HG02763 (cell line): ENCODE measurements around the gene GRPR.
"Not testable (repeated sequence)": the region's sequence is repeated elsewhere in the genome, so short reads cannot be mapped to it uniquely, and the experiment has no call there.

ENCODE experiments used
- ATAC-seq: cut with Tn5 transposase; IDR thresholded peaks from one replicate; pipeline ENCODE4 v1.9.1; 2021; ENCODE audit warnings: mild to moderate bottlenecking, moderate library complexity; ENCODE audit not compliant: unreplicated experiment

Gene GRPR

DNA sequence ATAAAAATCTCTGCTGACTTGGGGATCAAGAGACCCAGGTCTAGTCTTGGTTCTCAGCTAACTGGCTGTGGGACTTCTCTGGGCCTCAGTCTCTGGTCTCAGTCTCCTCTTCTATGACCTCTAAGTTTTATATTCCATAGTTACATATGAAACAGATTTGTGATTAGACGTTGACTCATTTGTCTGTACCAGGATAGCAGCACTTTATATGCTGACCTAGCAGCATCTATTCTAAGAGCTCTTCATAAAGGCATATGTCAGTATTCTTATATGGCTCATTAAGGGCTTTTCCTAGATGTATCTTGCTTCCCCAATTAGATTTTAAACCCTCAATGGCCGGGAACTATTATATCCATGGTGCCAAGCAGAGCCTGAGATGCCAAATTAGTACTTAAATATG, 12.7 kb downstream of the GRPR start:
- no peak for ATAC-seq

DNA sequence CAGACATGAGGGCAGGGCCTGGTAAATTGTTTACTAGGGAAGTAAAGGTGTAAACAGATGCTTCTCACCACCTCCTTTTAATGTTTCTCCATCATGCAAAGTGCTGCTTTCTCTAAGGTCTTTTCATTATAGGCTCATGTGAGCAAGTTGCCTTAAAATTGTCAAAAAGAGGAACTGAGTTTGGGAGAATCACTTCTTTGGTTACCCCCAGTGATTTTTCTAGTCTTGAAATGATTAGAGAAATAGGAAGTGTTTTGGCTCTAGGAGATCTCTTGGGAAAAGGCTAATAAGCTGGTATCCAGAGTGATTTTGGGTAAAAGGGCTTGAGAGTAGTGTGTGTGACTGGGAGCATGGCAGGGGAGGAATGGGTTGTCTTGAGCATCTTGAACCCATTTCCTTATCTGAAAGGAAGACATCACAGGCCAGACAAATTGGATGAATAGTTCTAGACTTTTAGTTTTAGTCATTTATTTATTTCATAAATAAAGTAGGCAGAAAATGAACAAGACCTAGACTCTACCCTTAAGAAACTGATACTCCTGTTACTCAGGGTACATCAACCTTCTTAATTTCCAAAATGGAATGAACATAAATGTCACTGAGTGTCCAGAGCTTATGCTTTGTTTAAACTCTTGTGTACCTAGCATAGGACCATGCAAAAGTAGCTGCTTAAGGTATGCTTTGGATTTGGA, 14.2 kb downstream of the GRPR start:
- peak; percentile 68 for ATAC-seq

- peak; percentile 41 for ATAC-seq
These were observed 14.7 kb downstream of the GRPR start for GRCh38 chrX:16138108-16138427.

DNA sequence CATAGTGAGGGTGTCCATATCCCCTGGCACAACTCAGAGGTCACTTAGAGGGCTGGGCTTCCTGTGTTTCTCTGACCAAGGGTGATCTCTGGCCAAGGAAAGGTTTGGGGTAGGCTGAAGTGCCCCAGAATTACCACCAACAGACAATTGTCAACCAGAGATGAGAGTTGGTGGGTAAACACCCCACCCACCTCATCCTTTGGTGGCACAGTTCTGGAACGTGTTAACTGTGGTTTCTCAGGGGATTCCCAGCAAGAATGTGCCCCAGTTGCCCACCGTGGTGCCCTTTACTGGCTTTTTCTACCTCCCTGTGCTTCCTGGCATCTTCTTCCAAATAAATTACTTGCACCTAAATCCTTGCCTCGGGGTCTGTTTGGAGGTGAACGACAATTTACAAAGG, 17.1 kb downstream of the GRPR start:
- ATAC-seq: no peak

GRCh38 chrX:16140983-16141382, 17.6 kb downstream of the GRPR start:
- no peak for ATAC-seq

DNA sequence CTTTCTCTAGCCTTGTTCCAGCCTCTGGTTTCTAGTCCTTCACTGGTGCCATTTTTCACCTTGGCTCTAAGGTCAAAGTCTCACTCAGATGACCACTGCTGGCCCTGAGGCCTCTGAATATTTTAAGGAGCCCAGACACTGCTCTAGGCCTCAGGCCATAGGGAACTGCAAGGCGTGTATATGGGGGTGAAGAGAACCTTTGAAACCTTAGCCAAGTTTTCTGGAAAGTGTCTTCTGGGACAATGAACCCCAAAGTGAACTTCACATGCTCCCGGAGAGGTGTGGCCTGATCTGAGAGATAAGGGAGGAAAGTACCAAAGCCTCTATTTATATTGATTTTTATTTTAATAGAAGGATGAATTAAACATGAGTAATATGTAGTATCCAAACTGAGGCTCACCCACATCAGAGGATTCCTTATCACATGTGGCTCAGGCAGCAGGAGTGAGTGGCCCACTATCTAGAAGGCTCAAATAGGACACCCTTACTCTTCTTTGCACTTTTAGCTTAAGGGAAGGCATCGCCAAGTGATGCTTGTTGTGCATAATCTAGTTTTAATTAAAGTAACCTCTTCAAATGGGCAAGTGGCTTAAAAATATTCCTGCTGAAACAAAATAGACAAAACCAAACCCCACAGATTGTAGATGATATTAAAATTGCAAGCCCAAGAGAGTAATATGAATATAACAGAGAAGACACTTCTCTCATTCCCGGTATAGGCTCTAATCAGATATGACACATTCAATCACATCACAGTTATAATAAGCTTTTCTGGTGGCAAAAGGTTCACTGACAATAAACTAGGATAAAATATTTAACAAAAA, 18.3 kb downstream of the GRPR start:
- ATAC-seq: no peak

DNA sequence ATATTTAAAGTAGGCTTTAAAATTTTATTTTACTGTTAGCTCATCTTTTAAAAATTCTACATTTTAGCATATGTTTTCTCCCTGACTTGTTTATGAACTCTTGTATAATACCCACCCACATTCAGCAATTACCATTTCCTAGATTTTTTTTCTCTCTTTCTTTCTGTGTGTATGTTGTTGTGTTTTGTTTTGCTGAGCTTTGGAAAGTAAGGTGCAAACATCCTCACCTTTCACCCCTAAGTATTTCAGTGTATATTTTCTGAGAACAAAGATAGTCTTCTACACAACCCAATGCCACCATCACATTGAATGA, 18.8 kb downstream of the GRPR start:
- ATAC-seq: no peak

DNA sequence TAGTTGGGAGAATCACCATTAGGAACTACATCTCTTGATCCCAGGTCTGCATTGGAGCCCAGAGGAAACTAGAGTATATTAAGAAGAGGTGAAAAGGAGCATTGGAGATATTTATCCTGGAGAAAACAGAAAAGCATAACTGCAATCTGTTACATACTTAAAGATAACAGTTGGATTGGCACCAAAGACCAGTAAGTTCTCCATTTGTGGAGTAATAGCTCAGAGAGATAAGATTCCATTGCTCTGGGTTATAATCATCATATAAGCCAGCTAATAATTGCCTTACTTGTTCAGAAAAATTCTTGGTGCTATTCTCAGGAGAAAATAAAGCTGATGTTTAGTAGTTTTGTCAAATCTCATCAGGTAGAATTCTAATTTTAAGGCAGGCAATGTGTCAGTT, 20.6 kb downstream of the GRPR start:
- no peak for ATAC-seq

- ATAC-seq: no peak
These were observed 21.1 kb downstream of the GRPR start for GRCh38 chrX:16144420-16144819.

DNA sequence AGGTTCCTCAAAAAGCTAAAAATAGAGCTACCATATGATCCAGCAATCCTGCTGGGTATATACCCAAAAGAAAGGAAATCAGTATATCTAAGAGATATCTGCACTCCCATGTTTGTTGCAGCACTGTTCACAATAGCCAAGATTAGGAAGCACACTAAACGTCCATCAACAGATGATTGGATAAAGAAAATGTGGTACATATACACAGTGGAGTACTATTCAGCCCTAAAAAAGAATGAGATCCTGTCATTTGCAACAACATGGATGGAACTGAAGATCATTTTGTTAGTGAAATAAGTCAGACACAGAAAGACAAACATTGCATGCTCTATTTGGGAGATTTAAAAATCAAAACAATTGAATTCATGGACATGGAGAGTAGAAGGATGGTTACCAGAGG, 21.7 kb downstream of the GRPR start:
- ATAC-seq: not testable (repeated sequence)

- no peak for ATAC-seq
These were observed 22.3 kb downstream of the GRPR start for GRCh38 chrX:16145656-16146055.

DNA sequence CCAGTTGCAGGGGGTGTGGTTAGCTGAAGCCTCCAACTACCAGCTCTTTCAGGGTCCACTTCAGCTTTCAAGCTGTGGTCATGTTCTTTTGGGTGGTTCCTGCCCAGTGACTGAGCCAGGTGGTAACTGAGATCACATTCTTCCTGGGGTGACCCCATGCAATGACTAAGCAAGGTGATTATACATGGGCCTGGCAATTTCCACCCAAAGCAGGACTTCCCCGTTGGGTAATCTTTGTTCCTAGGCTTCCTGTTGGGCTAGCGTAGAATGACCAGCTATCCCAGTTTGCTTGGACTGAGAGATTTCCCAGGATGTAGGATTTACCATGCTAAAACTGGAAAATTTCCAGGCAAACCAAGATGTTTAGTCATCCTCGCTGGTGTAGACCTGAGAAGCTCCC, 25.5 kb downstream of the GRPR start:
- ATAC-seq: no peak

GRCh38 chrX:16155581-16156096, 32.3 kb downstream of the GRPR start:
- no peak for ATAC-seq

GRCh38 chrX:16156692-16157331, 33.4 kb downstream of the GRPR start:
- ATAC-seq: no peak

DNA sequence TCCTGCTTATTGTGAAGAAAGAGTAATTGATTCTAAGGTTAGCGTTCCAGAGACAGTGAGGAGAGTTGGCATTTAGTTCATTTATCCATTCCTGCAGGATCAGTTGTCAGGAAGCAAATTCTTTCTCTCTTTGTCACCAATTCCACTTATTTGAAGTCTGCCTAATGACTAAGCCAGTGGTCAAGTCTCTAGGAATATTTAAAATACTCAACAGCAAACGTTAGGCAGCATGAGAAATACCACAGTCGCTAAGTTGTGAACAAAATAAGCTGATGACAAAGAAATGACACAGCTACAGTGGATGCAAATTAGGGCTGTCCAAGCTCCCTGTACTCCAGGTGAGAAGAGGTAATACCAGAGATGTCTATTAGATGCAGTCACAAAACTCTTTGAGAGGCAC, 37.4 kb downstream of the GRPR start:
- ATAC-seq: no peak

DNA sequence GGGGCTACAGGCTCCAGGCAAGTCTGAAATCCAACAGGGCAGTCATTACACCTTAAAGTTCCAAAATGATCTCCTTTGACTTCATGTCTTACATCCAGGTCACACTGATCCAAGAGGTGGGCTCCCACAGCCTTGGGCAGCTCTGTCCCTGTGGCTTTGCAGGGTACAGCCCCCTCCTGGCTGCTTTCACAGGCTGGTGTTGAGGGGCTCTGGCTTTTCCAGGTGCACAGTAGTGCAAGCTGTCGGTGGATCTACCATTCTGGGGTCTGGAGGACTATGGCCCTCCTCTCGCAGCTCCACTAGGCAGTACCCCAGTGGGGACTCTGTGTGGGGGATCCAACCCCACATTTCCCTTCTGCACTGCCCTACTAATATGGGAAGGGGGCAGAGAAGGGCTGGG, 37.8 kb downstream of the GRPR start:
- not testable (repeated sequence) for ATAC-seq

- no peak for ATAC-seq
These were observed 39.0 kb downstream of the GRPR start for GRCh38 chrX:16162391-16162790.

- no peak for ATAC-seq
These were observed 41.4 kb downstream of the GRPR start for GRCh38 chrX:16164748-16165147.

DNA sequence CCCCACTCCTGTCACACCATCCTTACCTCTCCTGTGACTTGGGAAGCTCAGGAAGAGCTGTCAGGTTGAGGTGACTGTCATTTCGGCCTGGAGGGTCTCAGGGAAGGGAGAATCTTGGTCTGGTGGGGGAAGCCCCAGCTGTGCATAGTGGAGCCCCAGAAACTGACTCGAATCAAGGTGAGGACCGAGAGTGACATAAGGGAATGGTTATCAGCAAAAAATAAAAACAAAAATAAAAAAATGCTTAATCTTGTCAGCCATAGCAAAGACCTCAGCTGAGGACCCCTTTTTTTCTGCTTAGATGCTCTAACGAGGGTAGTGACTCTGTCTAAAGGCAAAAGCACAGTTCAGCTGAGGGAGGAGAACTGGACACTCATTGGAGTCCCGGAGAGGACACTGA, 43.8 kb downstream of the GRPR start, which contains the start of gene MAGEB17:
Gene MAGEB17 (plus strand): TSS at position 301 of the 400 bp plus-strand sequence. CDS start 2,902 bp downstream, outside the sequence.
- ATAC-seq: no peak

DNA sequence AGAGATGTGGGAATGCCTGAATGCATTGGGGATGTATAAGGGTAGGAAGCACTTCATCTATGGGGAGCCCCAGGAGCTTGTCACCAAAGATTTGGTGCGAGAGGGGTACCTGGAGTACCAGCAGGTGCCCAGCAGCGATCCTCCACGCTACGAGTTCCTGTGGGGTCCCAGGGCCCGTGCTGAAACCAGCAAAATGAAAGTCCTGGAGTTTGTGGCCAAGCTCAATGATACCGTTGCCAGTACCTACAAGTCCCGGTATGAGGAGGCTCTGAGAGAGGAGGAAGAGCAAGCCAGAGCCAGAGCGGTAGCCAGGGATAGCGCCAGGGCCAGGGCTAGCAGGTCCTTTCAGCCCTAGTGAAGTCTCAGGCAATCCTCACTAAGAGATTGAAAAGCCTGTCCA, 47.7 kb downstream of the GRPR start:
- ATAC-seq: no peak

DNA sequence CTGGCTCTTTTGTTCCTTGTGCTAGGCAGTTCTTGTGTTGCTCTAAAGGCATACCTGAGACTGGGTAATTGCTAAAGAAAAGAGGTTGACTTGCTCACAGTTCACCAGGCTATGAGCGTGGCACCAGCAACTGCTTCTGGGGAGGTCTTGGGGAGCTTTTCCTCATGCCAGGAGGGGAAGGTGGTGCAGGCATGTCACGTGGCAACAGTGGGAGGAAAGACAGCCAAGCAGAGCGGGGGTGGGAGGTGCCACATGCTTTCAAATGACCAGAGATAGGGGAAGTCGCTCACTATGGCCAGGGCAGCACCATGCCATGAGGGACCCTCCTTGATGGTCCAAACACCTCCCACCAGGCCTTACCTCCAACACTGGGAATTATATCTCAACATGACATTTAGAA, 48.6 kb downstream of the GRPR start:
- ATAC-seq: no peak

- ATAC-seq: no peak
These were observed 49.0 kb downstream of the GRPR start for GRCh38 chrX:16172391-16172790.
